ENCODE measurements around the gene CSTF1.

CSTF1 gene

DNA sequence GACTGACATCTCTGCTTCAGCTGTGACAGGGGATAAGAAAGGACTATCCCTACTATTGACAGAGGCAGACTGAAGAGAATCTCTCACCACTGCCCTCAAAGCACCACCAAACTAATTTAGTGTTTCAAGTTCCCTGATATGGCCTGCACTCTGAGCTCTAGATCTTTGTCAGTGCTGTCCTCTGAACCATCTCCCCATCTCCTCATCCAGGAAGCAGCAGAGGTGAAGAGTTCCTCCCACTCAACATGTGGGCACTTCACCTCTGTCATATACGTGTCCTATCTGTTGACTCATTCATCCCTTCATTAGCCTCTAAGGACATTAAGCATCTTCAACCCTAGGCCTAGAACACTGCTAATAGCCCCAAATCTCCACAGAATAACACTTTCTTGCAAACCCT lies 19.6 kb upstream of the CSTF1 start:
- H3K27me3 ChIP-seq (replicated peaks) = no peaks in the 10 kb centered on the region
- H3K27ac ChIP-seq = no peak overlapping the region
- DNase-seq = no peak
- no peak for TF ChIP-seq CTCF (IDR thresholded peaks at IDR 0.05; ENCODE audit: low read depth, low read length, missing control alignments)
- peaks cover 15% of the 10 kb centered on the region for H3K36me3 ChIP-seq (replicated peaks)
- H3K4me3 ChIP-seq (ENCODE audit: low read depth, low read length) = no peak overlapping the region
- in situ Hi-C loops (cut with HindIII; ENCODE audit: low pct_ligation_motif_present, low sequenced_read_pairs) = no loop called here

GRCh38 chr20:56373942-56374341 lies 18.5 kb upstream of the CSTF1 start:
- TF ChIP-seq CTCF (IDR thresholded peaks at IDR 0.05; ENCODE audit: low read depth, low read length, missing control alignments) = no peak
- peaks cover 15% of the 10 kb centered on the region for H3K36me3 ChIP-seq (replicated peaks)
- no peaks in the 10 kb centered on the region for H3K27me3 ChIP-seq (replicated peaks)
- in situ Hi-C loops (cut with HindIII; ENCODE audit: low pct_ligation_motif_present, low sequenced_read_pairs) = no loop called here
- no peak overlapping the region for H3K4me3 ChIP-seq (ENCODE audit: low read depth, low read length)
- peak; percentile 91 for DNase-seq
- peak overlapping the region; percentile 28 for H3K27ac ChIP-seq

GRCh38 chr20:56376331-56376730 lies 16.1 kb upstream of the CSTF1 start:
- Histone ChIP-seq H3K4me3 (ENCODE audit: low read depth, low read length) (no peak overlapping the region), H3K27ac (no peak overlapping the region), H3K27me3 (replicated peaks) (no peaks in the 10 kb centered on the region), H3K36me3 (replicated peaks) (peaks cover 12% of the 10 kb centered on the region)
- DNase-seq = no peak
- no peak for TF ChIP-seq CTCF (IDR thresholded peaks at IDR 0.05; ENCODE audit: low read depth, low read length, missing control alignments)
- in situ Hi-C loops (cut with HindIII; ENCODE audit: low pct_ligation_motif_present, low sequenced_read_pairs) = no loop called here

- Histone ChIP-seq H3K27ac (no peak overlapping the region), H3K36me3 (replicated peaks) (peaks cover 4% of the 10 kb centered on the region), H3K4me3 (ENCODE audit: low read depth, low read length) (no peak overlapping the region), H3K27me3 (replicated peaks) (no peaks in the 10 kb centered on the region)
- DNase-seq = no peak
- TF ChIP-seq CTCF (IDR thresholded peaks at IDR 0.05; ENCODE audit: low read depth, low read length, missing control alignments) = no peak
- in situ Hi-C loops (cut with HindIII; ENCODE audit: low pct_ligation_motif_present, low sequenced_read_pairs) = no loop called here
Observed at GRCh38 chr20:56378386-56378785, 14.1 kb upstream of the CSTF1 start.

- in situ Hi-C loops (cut with HindIII; ENCODE audit: low pct_ligation_motif_present, low sequenced_read_pairs) = no loop called here
- peaks cover 2% of the 10 kb centered on the region for H3K36me3 ChIP-seq (replicated peaks)
- DNase-seq = peak; percentile 37
Observed at GRCh38 chr20:56380375-56380774, 12.1 kb upstream of the CSTF1 start.

More at GRCh38 chr20:56380375-56380774, 12.1 kb upstream of the CSTF1 start:
- H3K4me3 ChIP-seq (ENCODE audit: low read depth, low read length) = no peak overlapping the region
- H3K27ac ChIP-seq = no peak overlapping the region
- no peaks in the 10 kb centered on the region for H3K27me3 ChIP-seq (replicated peaks)
- no peak for TF ChIP-seq CTCF (IDR thresholded peaks at IDR 0.05; ENCODE audit: low read depth, low read length, missing control alignments)
